BJ (cell line): Measurements from ENCODE around the gene SERPINE1. TPM values are rescaled to one million over a fixed set of nuclear protein-coding genes. Genes with fewer than 3 reads are reported as not detected.

ENCODE experiments used
- CTCF ChIA-PET: fragments of 350-600 bp; formaldehyde crosslinking; extraction: SDS; loops from one replicate; lab custom pipeline; 2021; ENCODE audit warnings: antibody characterized with exemption, inconsistent platforms; lab: Yijun Ruan, JAX
- POLR2A ChIA-PET: fragments of 300-600 bp; sonication (Branson Sonifier 250); formaldehyde crosslinking; extraction: SDS; loops from one replicate; lab custom pipeline; 2021; ENCODE audit warnings: antibody characterized with exemption; lab: Charles Lee
- DNase-seq: peaks from one replicate; pipeline ENCODE4 v3.0.0-alpha.2; 2011; ENCODE audit warnings: low read depth
- H3K27me3 ChIP-seq: 2 replicates; pipeline ENCODE4 v1.6.0; 2011; ENCODE audit warnings: low read length; ENCODE audit not compliant: control insufficient read depth, insufficient read depth
- H3K36me3 ChIP-seq: 2 replicates; pipeline ENCODE4 v1.5.1; 2011; ENCODE audit warnings: low read length; ENCODE audit not compliant: control insufficient read depth, insufficient read depth
- H3K4me3 ChIP-seq: 2 replicates; pipeline ENCODE4 v1.5.1; 2011; ENCODE audit warnings: low read depth, mild to moderate bottlenecking, control low read depth, low read length
- polyA plus RNA-seq: library from polyadenylated mRNA; depleted of rRNA; stranded (reverse); fragments of >200 nt; gene quantifications from 2 replicates; pipeline ENCODE4 v1.2.3, GENCODE V29; 2011
- TF ChIP-seq, protein P1 (sequence below): IDR thresholded peaks from 2 replicates; pipeline ENCODE4 v1.5.1; 2011; ENCODE audit warnings: low read depth, mild to moderate bottlenecking, control low read depth, inconsistent platforms, low read length, moderate library complexity; ENCODE audit not compliant: insufficient read depth

SERPINE1 gene
- polyA plus RNA-seq, 1 experiment: 1,433 TPM

DNA sequence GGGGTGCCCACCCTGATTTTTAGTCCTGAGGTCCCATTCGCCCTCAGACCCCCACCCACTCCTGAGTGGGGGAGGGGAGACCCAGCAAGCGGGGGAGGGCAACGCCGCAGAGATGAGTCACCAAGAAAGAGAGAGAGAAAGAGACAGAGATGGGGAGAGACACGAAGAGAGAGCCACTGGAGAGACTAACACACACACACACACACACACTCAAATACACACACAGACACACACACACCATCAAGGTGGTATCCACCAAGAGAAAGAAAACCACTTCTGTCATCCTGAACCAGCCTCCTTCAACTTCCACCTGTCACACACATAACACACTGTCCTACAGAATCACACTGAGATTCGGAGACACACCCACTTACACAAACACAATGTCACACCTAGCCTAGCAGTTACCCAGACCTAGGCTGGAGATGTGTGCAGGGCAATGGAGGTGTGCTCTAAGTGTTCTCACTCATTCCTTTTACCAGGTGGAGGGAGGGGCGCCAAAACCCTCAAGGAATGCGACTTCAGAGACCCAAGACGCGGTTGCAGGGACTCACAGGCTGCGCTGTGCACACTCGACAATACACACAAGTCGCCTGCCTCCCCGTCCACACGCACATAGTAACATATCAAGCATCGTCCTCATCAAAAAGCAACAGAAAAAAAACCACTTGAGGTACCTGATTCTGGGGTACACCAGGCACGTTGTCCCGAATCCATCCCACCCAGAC lies 42.4 kb downstream of the SERPINE1 start:
- POLR2A ChIA-PET: no interaction called here
- CTCF ChIA-PET: interaction anchor here (1.0 to 3.0 kb wide), 5 partner anchors 23 to 36 kb away, joined by 3 to 31 read pairs (median 3); no protein-coding TSS in a partner anchor
- DNase-seq: no peak
- H3K27me3 ChIP-seq: peaks cover 46% of the 10 kb centered on the region
- TF ChIP-seq, protein P1, sequence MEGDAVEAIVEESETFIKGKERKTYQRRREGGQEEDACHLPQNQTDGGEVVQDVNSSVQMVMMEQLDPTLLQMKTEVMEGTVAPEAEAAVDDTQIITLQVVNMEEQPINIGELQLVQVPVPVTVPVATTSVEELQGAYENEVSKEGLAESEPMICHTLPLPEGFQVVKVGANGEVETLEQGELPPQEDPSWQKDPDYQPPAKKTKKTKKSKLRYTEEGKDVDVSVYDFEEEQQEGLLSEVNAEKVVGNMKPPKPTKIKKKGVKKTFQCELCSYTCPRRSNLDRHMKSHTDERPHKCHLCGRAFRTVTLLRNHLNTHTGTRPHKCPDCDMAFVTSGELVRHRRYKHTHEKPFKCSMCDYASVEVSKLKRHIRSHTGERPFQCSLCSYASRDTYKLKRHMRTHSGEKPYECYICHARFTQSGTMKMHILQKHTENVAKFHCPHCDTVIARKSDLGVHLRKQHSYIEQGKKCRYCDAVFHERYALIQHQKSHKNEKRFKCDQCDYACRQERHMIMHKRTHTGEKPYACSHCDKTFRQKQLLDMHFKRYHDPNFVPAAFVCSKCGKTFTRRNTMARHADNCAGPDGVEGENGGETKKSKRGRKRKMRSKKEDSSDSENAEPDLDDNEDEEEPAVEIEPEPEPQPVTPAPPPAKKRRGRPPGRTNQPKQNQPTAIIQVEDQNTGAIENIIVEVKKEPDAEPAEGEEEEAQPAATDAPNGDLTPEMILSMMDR: no peak
- no peaks in the 10 kb centered on the region for H3K36me3 ChIP-seq
- H3K4me3 ChIP-seq: no peak overlapping the region

DNA sequence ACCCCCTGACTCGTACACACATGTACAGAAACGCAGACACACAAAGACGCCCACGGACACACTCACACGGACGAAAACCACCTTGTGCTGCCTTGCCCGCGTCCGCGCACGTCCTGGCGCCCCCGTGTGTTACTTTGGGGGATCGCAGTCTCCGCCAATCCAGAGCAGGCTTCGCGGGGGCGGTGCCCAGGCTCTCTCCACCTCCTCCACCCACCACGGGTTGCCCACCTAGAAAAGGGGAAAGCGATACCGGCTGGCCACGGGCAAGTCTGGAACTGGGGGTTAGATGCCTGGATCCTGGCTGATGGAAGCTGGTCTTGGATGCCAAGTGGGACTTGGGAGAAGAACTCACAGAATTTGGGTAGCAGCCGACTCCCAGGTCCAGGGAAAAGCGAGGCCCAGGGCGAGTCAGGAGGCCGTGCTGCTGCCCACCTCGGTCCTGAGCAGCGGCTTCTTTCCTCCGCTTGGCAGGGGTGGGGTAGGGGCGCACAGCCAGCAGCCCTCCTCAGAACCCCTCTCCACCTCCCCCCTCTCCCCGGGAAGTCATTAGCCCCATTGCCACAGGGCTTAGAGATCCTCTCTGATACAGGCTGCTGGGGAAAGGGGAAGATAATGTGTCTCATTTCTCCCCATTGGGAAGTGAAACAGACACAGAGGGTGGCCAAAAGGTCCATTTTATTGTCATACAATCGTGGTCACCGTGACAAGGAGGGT lies 43.1 kb downstream of the SERPINE1 start:
- H3K36me3 ChIP-seq: no peaks in the 10 kb centered on the region
- ChIA-PET CTCF (interaction anchor here (0.6 to 3.0 kb wide), 13 partner anchors 8 to 111 kb away, joined by 3 to 31 read pairs (median 4); partner anchors contain the start of gene AP1S1), POLR2A (no interaction called here)
- no peak overlapping the region for H3K4me3 ChIP-seq
- DNase-seq: no peak
- TF ChIP-seq, protein P1: peak; percentile 95
- H3K27me3 ChIP-seq: peaks cover 46% of the 10 kb centered on the region

DNA sequence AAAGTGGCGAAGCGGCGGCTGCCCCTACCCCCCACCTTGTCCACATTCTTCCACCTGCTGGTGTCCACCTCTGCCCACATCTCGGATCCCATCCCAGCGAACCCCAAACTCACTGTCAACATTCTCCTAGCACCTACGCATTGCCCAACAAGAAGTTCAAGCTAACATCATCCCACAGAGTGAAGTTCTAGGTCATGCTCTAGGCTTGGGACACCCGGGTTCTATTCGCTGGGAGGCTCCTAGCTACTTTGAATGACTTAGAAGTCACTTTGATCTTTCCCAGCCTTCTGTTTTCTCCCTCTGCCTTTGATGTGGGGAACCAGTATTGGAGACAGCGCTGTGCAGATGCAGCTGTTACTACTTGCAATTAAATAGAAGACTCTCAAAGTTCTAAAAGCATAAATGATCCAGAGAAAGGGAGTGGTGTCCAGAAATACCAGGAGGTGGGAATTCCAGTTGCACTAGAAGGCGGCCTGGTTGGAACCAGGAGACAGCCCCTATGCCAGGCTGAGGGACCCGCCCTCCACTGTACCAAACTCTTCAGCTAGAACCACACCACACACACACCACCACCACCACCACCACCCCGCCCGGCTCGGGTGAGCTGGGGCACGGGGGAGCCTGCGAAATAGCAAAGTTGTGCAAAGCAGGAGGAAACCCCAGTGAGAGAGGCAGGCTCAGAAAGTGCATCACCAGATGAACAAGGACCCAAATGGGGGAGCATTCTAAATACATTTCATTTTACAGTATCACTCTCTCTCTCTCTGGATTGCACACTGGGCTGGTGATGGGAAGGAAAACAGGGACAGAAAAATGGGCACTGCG lies 43.9 kb downstream of the SERPINE1 start:
- POLR2A ChIA-PET: no interaction called here
- CTCF ChIA-PET: interaction anchor here (0.6 to 3.0 kb wide), 20 partner anchors 7 to 195 kb away, joined by 3 to 31 read pairs (median 3); partner anchors contain the start of genes AP1S1, PLOD3 and ZNHIT1
- H3K27me3 ChIP-seq: peaks cover 52% of the 10 kb centered on the region
- DNase-seq: no peak
- no peak overlapping the region for H3K4me3 ChIP-seq
- H3K36me3 ChIP-seq: no peaks in the 10 kb centered on the region
- TF ChIP-seq, protein P1: no peak

DNA sequence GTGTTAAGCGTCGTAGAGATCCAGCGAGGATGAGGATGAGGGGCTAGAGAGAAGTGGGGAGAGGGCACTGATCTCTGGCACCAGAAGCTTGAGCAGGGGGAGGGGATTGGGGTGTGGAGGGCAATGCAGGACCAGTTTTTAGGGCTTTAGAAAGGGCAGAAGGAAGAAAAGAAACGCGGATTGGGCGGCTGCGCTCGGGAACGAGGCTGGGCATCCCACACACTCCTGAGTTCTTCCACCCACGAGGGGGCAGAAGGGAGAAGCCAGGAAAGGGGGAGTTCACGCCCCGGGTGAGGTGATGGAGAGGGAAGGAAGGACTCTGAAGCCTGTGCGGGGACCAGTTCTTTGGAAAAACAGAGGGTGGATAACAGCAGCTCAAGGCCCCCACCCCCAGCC lies 44.5 kb downstream of the SERPINE1 start:
- ChIA-PET CTCF (interaction anchor here (0.6 to 3.0 kb wide), 10 partner anchors 22 to 196 kb away, joined by 3 to 31 read pairs (median 7); partner anchors contain the start of genes PLOD3 and ZNHIT1), POLR2A (no interaction called here)
- DNase-seq: no peak
- no peaks in the 10 kb centered on the region for H3K36me3 ChIP-seq
- H3K4me3 ChIP-seq: no peak overlapping the region
- TF ChIP-seq, protein P1: peak; percentile 46
- peaks cover 52% of the 10 kb centered on the region for H3K27me3 ChIP-seq
